SK-N-SH treated with all-trans-retinoic acid at 6 μM for 48 hours (cell line): ENCODE results near the gene SLAIN1.

Experiments used
- ATAC-seq: fragments of 200-7000 bp; cut with Tn5 transposase; 3 replicates; pipeline ENCODE4 v1.9.1; 2020; ENCODE audit warnings: mild to moderate bottlenecking, moderate library complexity
- ARNTL ChIP-seq: fragments of 450-650 bp; formaldehyde crosslinking; IDR thresholded peaks from 2 replicates; pipeline ENCODE4 v1.5.0; 2020; ENCODE audit warnings: low read depth, mild to moderate bottlenecking, moderate library complexity, borderline replicate concordance
- BACH2 ChIP-seq: fragments of 250-450 bp; sonication (Bioruptor Pico); IDR thresholded peaks from 2 replicates; pipeline ENCODE4 v1.9.0; 2021; ENCODE audit warnings: mild to moderate bottlenecking, borderline replicate concordance
- CREB5 ChIP-seq: fragments of 250-450 bp; sonication (Bioruptor Pico); IDR thresholded peaks from 2 replicates; pipeline ENCODE4 v1.5.1; 2020; ENCODE audit warnings: low read depth, mild to moderate bottlenecking, moderate library complexity
- CSDC2 ChIP-seq: fragments of 250-450 bp; sonication (Bioruptor Pico); IDR thresholded peaks from 2 replicates; pipeline ENCODE4 v1.5.0; 2020; ENCODE audit warnings: mild to moderate bottlenecking, moderate library complexity
- CSRNP3 ChIP-seq: fragments of 250-450 bp; sonication (Bioruptor Pico); IDR thresholded peaks from 2 replicates; pipeline ENCODE4 v1.5.1; 2021; ENCODE audit warnings: mild to moderate bottlenecking, moderate library complexity
- ESRRG ChIP-seq: fragments of 250-450 bp; sonication (Bioruptor Pico); IDR thresholded peaks from 2 replicates; pipeline ENCODE4 v1.6.1; 2021; ENCODE audit warnings: mild to moderate bottlenecking
- GLIS3 ChIP-seq: fragments of 250-450 bp; sonication (Bioruptor Pico); IDR thresholded peaks from 2 replicates; pipeline ENCODE4 v1.5.0; 2020; ENCODE audit warnings: mild to moderate bottlenecking, moderate library complexity
- ISL1 ChIP-seq: fragments of 250-450 bp; sonication (Bioruptor Pico); IDR thresholded peaks from 2 replicates; pipeline ENCODE4 v2.1.2; 2022; ENCODE audit warnings: mild to moderate bottlenecking, moderate library complexity
- OSR1 ChIP-seq: fragments of 250-450 bp; sonication (Bioruptor Pico); IDR thresholded peaks from 2 replicates; pipeline ENCODE4 v1.8.0; 2022; ENCODE audit warnings: moderate library complexity, mild to moderate bottlenecking, inconsistent platforms
- PATZ1 ChIP-seq: fragments of 250-450 bp; sonication (Bioruptor Pico); IDR thresholded peaks from 2 replicates; pipeline ENCODE4 v1.8.0; 2020; ENCODE audit warnings: mild to moderate bottlenecking, moderate library complexity, borderline replicate concordance
- POU6F1 ChIP-seq: fragments of 250-450 bp; sonication (Bioruptor Pico); IDR thresholded peaks from 2 replicates; pipeline ENCODE4 v1.8.0; 2021; ENCODE audit warnings: low read depth, mild to moderate bottlenecking, moderate library complexity, borderline replicate concordance
- PPARA ChIP-seq: fragments of 250-450 bp; sonication (Bioruptor Pico); IDR thresholded peaks from 2 replicates; pipeline ENCODE4 v1.5.0; 2020; ENCODE audit warnings: mild to moderate bottlenecking, borderline replicate concordance
- RARB ChIP-seq: fragments of 250-450 bp; sonication (Bioruptor Pico); IDR thresholded peaks from 2 replicates; pipeline ENCODE4 v1.8.0; 2021; ENCODE audit warnings: mild to moderate bottlenecking, moderate library complexity
- SNAI2 ChIP-seq: fragments of 250-450 bp; sonication (Bioruptor Pico); IDR thresholded peaks from 2 replicates; pipeline ENCODE4 v1.5.0; 2020; ENCODE audit warnings: mild to moderate bottlenecking, moderate library complexity
- TCF4 ChIP-seq: fragments of 250-450 bp; sonication (Bioruptor Pico); IDR thresholded peaks from 2 replicates; pipeline ENCODE4 v1.8.0; 2021; ENCODE audit warnings: mild to moderate bottlenecking, moderate library complexity, borderline replicate concordance
- TOX ChIP-seq: fragments of 250-450 bp; sonication (Bioruptor Pico); IDR thresholded peaks from 2 replicates; pipeline ENCODE4 v1.8.0; 2021; ENCODE audit warnings: mild to moderate bottlenecking, moderate library complexity, borderline replicate concordance
- TSHZ2 ChIP-seq: fragments of 250-450 bp; sonication (Bioruptor Pico); IDR thresholded peaks from 2 replicates; pipeline ENCODE4 v1.5.0; 2020; ENCODE audit warnings: mild to moderate bottlenecking, moderate library complexity
- ZC3H10 ChIP-seq: fragments of 250-450 bp; sonication (Bioruptor Pico); IDR thresholded peaks from 2 replicates; pipeline ENCODE4 v1.5.1; 2021; ENCODE audit warnings: mild to moderate bottlenecking, moderate library complexity
- ZFP3 ChIP-seq: fragments of 250-450 bp; sonication (Bioruptor Pico); IDR thresholded peaks from 2 replicates; pipeline ENCODE4 v1.5.0; 2020; ENCODE audit warnings: mild to moderate bottlenecking, moderate library complexity
- ZFP30 ChIP-seq: fragments of 450-650 bp; formaldehyde crosslinking; IDR thresholded peaks from 2 replicates; pipeline ENCODE4 v1.5.0; 2022; ENCODE audit warnings: mild to moderate bottlenecking, moderate library complexity
- ZNF70 ChIP-seq: fragments of 450-650 bp; formaldehyde crosslinking; IDR thresholded peaks from 2 replicates; pipeline ENCODE4 v1.5.0; 2020; ENCODE audit warnings: mild to moderate bottlenecking, moderate library complexity
- ZNF8 ChIP-seq: fragments of 450-650 bp; formaldehyde crosslinking; IDR thresholded peaks from 2 replicates; pipeline ENCODE4 v1.5.0; 2020; ENCODE audit warnings: mild to moderate bottlenecking, moderate library complexity

Gene SLAIN1

GRCh38 chr13:77786695-77787287 is 89.3 kb downstream of the SLAIN1 start:
- no peak for TF ChIP-seq GLIS3 (CRISPR knock-in tag)
- TF ChIP-seq ARNTL = no peak
- no peak for TF ChIP-seq ZFP30 (CRISPR knock-in tag)
- TF ChIP-seq TCF4 (CRISPR knock-in tag) = no peak
- TF ChIP-seq PPARA (CRISPR knock-in tag) = no peak
- no peak for TF ChIP-seq ZNF70 (CRISPR knock-in tag)
- TF ChIP-seq OSR1 (CRISPR knock-in tag) = no peak
- TF ChIP-seq CSDC2 (CRISPR knock-in tag) = no peak
- no peak for TF ChIP-seq PATZ1 (CRISPR knock-in tag)
- no peak for TF ChIP-seq POU6F1 (CRISPR knock-in tag)
- TF ChIP-seq ISL1 (CRISPR knock-in tag) = no peak
- TF ChIP-seq CSRNP3 (CRISPR knock-in tag) = no peak
- TF ChIP-seq ZNF8 (CRISPR knock-in tag) = no peak
- TF ChIP-seq ZFP3 (CRISPR knock-in tag) = no peak
- TF ChIP-seq TSHZ2 (CRISPR knock-in tag) = no peak
- TF ChIP-seq TOX = no peak
- no peak for TF ChIP-seq RARB (CRISPR knock-in tag)
- TF ChIP-seq CREB5 (CRISPR knock-in tag) = no peak
- TF ChIP-seq ZC3H10 (CRISPR knock-in tag) = no peak
- ATAC-seq = no peak

- ATAC-seq = no peak
- no peak for TF ChIP-seq ZNF8 (CRISPR knock-in tag)
- no peak for TF ChIP-seq CSRNP3 (CRISPR knock-in tag)
- TF ChIP-seq TSHZ2 (CRISPR knock-in tag) = no peak
- no peak for TF ChIP-seq ESRRG (CRISPR knock-in tag)
- TF ChIP-seq ZC3H10 (CRISPR knock-in tag) = no peak
- TF ChIP-seq PPARA (CRISPR knock-in tag) = no peak
- TF ChIP-seq POU6F1 (CRISPR knock-in tag) = no peak
- no peak for TF ChIP-seq RARB (CRISPR knock-in tag)
- TF ChIP-seq SNAI2 (CRISPR knock-in tag) = no peak
- TF ChIP-seq BACH2 (CRISPR knock-in tag) = no peak
- TF ChIP-seq CSDC2 (CRISPR knock-in tag) = no peak
- TF ChIP-seq PATZ1 (CRISPR knock-in tag) = no peak
Observed at GRCh38 chr13:77789376-77789775, 91.9 kb downstream of the SLAIN1 start.
